ENCODE measurements around the gene ZNF655.

- TF ChIP-seq CTCF (conservative IDR thresholded peaks at IDR 0.05 in 1 of 2, IDR thresholded peaks at IDR 0.05 in 1 of 2; ENCODE audit: extremely low read depth in 1 of 2, insufficient read depth in 1 of 2, low read depth in 1 of 2, low read length in 2 of 2) (no peak), EZH2 (IDR thresholded peaks at IDR 0.05; ENCODE audit: borderline replicate concordance, low read length) (no peak)
These were observed 56.1 kb downstream of the ZNF655 start for GRCh38 chr7:99614495-99614894.
